ENCODE results near the gene DUOX1.

The DUOX1 gene

GRCh38 chr15:45121020-45121419, 8.8 kb upstream of the DUOX1 start:
- TF ChIP-seq CTCF (IDR thresholded peaks at IDR 0.05; ENCODE audit: unreplicated experiment in 3 of 3) = no peak
- H3K9me3 Mint-ChIP-seq = peaks cover 2% of the 10 kb centered on the region
- peaks cover 5% of the 10 kb centered on the region for H3K4me1 Mint-ChIP-seq
- no peak overlapping the region for H3K27ac Mint-ChIP-seq
- peaks cover 77% of the 10 kb centered on the region for H3K27me3 Mint-ChIP-seq (ENCODE audit: low read depth)
- no peaks in the 10 kb centered on the region for H3K36me3 Mint-ChIP-seq (ENCODE audit: low read depth)
- no peak overlapping the region for H3K4me3 Mint-ChIP-seq

- Mint-ChIP-seq H3K4me3 (no peak overlapping the region), H3K27me3 (ENCODE audit: low read depth) (peaks cover 76% of the 10 kb centered on the region), H3K27ac (no peak overlapping the region), H3K36me3 (ENCODE audit: low read depth) (no peaks in the 10 kb centered on the region), H3K4me1 (peaks cover 5% of the 10 kb centered on the region), H3K9me3 (peaks cover 2% of the 10 kb centered on the region)
- TF ChIP-seq CTCF (IDR thresholded peaks at IDR 0.05; ENCODE audit: unreplicated experiment in 3 of 3) = no peak
Measured at GRCh38 chr15:45121706-45122417, 7.9 kb upstream of the DUOX1 start.

- Mint-ChIP-seq H3K4me3 (no peak overlapping the region), H3K4me1 (peaks cover 5% of the 10 kb centered on the region), H3K9me3 (peaks cover 2% of the 10 kb centered on the region), H3K36me3 (ENCODE audit: low read depth) (no peaks in the 10 kb centered on the region), H3K27me3 (ENCODE audit: low read depth) (peaks cover 72% of the 10 kb centered on the region), H3K27ac (no peak overlapping the region)
- TF ChIP-seq CTCF (IDR thresholded peaks at IDR 0.05; ENCODE audit: unreplicated experiment in 3 of 3) = no peak
Measured at GRCh38 chr15:45122719-45123118, 7.1 kb upstream of the DUOX1 start.

GRCh38 chr15:45123397-45123796, 6.4 kb upstream of the DUOX1 start:
- TF ChIP-seq CTCF (IDR thresholded peaks at IDR 0.05; ENCODE audit: unreplicated experiment in 3 of 3) = no peak
- H3K4me3 Mint-ChIP-seq = no peak overlapping the region
- H3K27ac Mint-ChIP-seq = no peak overlapping the region
- H3K4me1 Mint-ChIP-seq = peaks cover 3% of the 10 kb centered on the region
- H3K36me3 Mint-ChIP-seq (ENCODE audit: low read depth) = no peaks in the 10 kb centered on the region
- peaks cover 2% of the 10 kb centered on the region for H3K9me3 Mint-ChIP-seq
- H3K27me3 Mint-ChIP-seq (ENCODE audit: low read depth) = peaks cover 72% of the 10 kb centered on the region

- peaks cover 7% of the 10 kb centered on the region for H3K4me1 Mint-ChIP-seq
- no peak overlapping the region for H3K27ac Mint-ChIP-seq
- peaks cover 2% of the 10 kb centered on the region for H3K9me3 Mint-ChIP-seq
- H3K27me3 Mint-ChIP-seq (ENCODE audit: low read depth) = peaks cover 92% of the 10 kb centered on the region
- H3K4me3 Mint-ChIP-seq = no peak overlapping the region
- no peaks in the 10 kb centered on the region for H3K36me3 Mint-ChIP-seq (ENCODE audit: low read depth)
- TF ChIP-seq CTCF (IDR thresholded peaks at IDR 0.05; ENCODE audit: unreplicated experiment in 3 of 3) = peak in 2 of 3 experiments; percentile 32 to 36
Measured at GRCh38 chr15:45126535-45127158, 3.1 kb upstream of the DUOX1 start.
